Tibial nerve (tissue), 4 donors: Measurements from ENCODE around the gene NR1H4. TPM values are rescaled to one million over a fixed set of nuclear protein-coding genes. Genes with fewer than 3 reads are reported as not detected.

Experiments used
- DNase-seq, 2 donors: peaks; one replicate each; pipeline ENCODE4 v3.0.0-alpha.2; 2019; ENCODE audit warnings: low spot score in 2 of 2
- H3K27ac ChIP-seq, 4 donors: fragments of 200-600 bp; sonication (generic) in 3 of 4; one replicate each; pipeline ENCODE4 v1.5.1; 2017 to 2019; ENCODE audit warnings: mild to moderate bottlenecking in 1 of 4
- H3K27me3 ChIP-seq, 2 donors: fragments of 200-600 bp; sonication (generic) in 1 of 2; one replicate each; pipeline versions ENCODE4 v1.5.1 to v1.6.0; 2017 to 2019
- H3K36me3 ChIP-seq, 3 donors: fragments of 200-600 bp; sonication (generic); one replicate each; pipeline ENCODE4 v1.5.1; 2018 to 2019
- H3K4me1 ChIP-seq, 4 donors: fragments of 200-600 bp; sonication (generic) in 3 of 4; one replicate each; pipeline ENCODE4 v1.5.1; 2017 to 2019
- H3K4me3 ChIP-seq, 4 donors: fragments of 200-600 bp; sonication (generic) in 3 of 4; one replicate each; pipeline ENCODE4 v1.5.1; 2017 to 2019; ENCODE audit warnings: mild to moderate bottlenecking in 1 of 4, moderate library complexity in 1 of 4
- H3K9me3 ChIP-seq, 4 donors: fragments of 200-600 bp; sonication (generic) in 3 of 4; one replicate each; pipeline ENCODE4 v1.5.1; 2017 to 2019
- EP300 ChIP-seq, 2 donors: sonication (generic); formaldehyde crosslinking; IDR thresholded peaks; one replicate each; pipeline ENCODE4 v1.6.1; 2017; ENCODE audit warnings: antibody characterized with exemption in 2 of 2, mild to moderate bottlenecking in 1 of 2
- POLR2A ChIP-seq, 2 donors: fragments of 450-650 bp; IDR thresholded peaks; one replicate each; pipeline ENCODE4 v1.6.1; 2017; ENCODE audit warnings: antibody characterized with exemption in 2 of 2, mild to moderate bottlenecking in 2 of 2, moderate library complexity in 2 of 2
- WGBS, 2 donors: methylation state at CpG; one replicate each; pipeline ENCODE4 v1.1.5; 2018; 5-methylcytosine and 5-hydroxymethylcytosine counted together
- total RNA-seq, 4 donors: library from RNA; depleted of rRNA; stranded (reverse); fragments of >200 nt; gene quantifications; one replicate each; pipeline ENCODE4 v1.1.0, GENCODE V29; 2016
- TF ChIP-seq, protein P1 (sequence below), 5 experiments: fragments of 200-600 bp in 3 of 5; fragments of 450-650 bp in 2 of 5; sonication (generic) in 3 of 5; IDR thresholded peaks; one replicate each; pipeline ENCODE4 v1.5.1; 2016 to 2019; ENCODE audit warnings: antibody characterized with exemption in 5 of 5, mild to moderate bottlenecking in 3 of 5, moderate library complexity in 2 of 5

The NR1H4 gene
- total RNA-seq, 4 donors from 2014 or later = not detected

DNA sequence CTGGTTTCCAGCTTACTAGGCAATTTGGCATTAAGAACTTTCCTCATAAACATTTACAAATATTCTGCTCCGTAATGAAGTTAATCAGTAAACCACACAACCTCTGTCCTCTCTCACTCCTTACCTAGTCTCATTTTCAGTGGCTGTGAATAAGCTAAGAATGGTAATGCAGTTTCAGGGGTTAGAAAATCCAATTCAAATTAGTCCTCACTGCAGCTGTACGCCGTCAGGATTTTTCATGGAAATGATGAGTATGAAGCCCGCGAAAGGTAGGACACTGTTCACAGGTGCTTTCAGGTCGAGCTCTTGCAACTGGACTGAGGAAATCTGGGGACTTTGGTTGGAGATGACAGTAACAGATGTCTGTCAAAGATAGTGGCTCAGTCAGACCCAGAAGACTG is 29.6 kb downstream of the NR1H4 start:
- Histone ChIP-seq H3K27ac (no peak overlapping the region), H3K36me3 (no peaks in the 10 kb centered on the region), H3K4me3 (no peak overlapping the region), H3K9me3 (no peaks in the 10 kb centered on the region), H3K4me1 (peaks cover 0 to 5% (median 0%) of the 10 kb centered on the region in 4 donors), H3K27me3 (no peaks in the 10 kb centered on the region)
- TF ChIP-seq EP300 (IDR thresholded peaks at IDR 0.05) (no peak), POLR2A (IDR thresholded peaks at IDR 0.05) (no peak)
- TF ChIP-seq, protein P1, sequence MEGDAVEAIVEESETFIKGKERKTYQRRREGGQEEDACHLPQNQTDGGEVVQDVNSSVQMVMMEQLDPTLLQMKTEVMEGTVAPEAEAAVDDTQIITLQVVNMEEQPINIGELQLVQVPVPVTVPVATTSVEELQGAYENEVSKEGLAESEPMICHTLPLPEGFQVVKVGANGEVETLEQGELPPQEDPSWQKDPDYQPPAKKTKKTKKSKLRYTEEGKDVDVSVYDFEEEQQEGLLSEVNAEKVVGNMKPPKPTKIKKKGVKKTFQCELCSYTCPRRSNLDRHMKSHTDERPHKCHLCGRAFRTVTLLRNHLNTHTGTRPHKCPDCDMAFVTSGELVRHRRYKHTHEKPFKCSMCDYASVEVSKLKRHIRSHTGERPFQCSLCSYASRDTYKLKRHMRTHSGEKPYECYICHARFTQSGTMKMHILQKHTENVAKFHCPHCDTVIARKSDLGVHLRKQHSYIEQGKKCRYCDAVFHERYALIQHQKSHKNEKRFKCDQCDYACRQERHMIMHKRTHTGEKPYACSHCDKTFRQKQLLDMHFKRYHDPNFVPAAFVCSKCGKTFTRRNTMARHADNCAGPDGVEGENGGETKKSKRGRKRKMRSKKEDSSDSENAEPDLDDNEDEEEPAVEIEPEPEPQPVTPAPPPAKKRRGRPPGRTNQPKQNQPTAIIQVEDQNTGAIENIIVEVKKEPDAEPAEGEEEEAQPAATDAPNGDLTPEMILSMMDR (IDR thresholded peaks at IDR 0.05) = no peak
- 90 to 92% methylated on average over 6 of the region's 6 CpGs for WGBS, 2 donors
- no peak for DNase-seq

DNA sequence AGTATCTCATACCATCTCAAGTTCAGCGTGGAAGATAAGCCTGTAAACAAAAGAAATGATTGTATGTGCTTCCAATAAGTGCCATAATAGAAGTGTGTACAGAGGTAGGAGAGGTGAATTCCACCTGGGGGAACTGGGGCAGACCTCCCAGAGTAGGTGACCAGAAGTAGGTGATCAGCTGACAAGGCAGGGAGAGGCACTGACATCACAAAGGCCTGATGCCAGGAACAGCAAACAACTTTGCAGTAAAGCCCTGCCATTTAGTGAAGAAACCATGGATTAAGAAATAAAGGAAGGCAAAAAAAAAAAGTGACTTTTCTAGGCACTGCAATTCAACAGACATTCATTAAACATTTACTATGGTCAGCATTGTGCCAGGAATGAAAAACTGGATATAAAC is 31.1 kb downstream of the NR1H4 start:
- Histone ChIP-seq H3K36me3 (no peaks in the 10 kb centered on the region), H3K4me1 (no peaks in the 10 kb centered on the region), H3K9me3 (no peaks in the 10 kb centered on the region), H3K4me3 (no peak overlapping the region), H3K27ac (no peak overlapping the region), H3K27me3 (no peaks in the 10 kb centered on the region)
- no peak for DNase-seq
- TF ChIP-seq EP300 (IDR thresholded peaks at IDR 0.05) (no peak), POLR2A (IDR thresholded peaks at IDR 0.05) (no peak)
- TF ChIP-seq, protein P1 (IDR thresholded peaks at IDR 0.05) = no peak
- 78 to 88% methylated on average over 1 of the region's 1 CpG for WGBS, 2 donors

DNA sequence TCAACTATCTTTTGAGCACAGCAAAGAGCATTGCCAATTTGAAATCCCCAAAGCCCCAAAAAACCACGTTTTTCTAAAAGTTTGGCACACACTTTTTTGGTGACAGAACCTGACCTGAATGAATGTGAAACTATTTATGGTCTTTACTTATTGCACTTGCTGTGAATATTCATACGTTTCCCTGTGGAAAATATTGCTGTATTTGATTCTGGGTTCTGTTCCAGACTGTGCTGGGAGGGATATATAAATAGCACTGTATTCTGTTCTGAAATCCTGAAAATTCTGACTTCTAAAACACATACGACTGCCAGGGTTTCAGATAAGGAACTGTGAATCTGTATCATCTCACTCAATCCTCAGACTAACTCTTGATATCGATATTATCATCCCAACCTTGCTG is 35.1 kb downstream of the NR1H4 start:
- no peaks in the 10 kb centered on the region for H3K27me3 ChIP-seq
- no peak for DNase-seq
- TF ChIP-seq, protein P1 (IDR thresholded peaks at IDR 0.05) = no peak
- TF ChIP-seq EP300 (IDR thresholded peaks at IDR 0.05) = no peak
- no peak for TF ChIP-seq POLR2A (IDR thresholded peaks at IDR 0.05)
- H3K4me1 ChIP-seq = no peaks in the 10 kb centered on the region
- no peaks in the 10 kb centered on the region for H3K9me3 ChIP-seq
- no peaks in the 10 kb centered on the region for H3K36me3 ChIP-seq
- no peak overlapping the region for H3K27ac ChIP-seq
- WGBS, 2 donors = 46 to 50% methylated on average over 4 of the region's 4 CpGs
- no peak overlapping the region for H3K4me3 ChIP-seq

DNA sequence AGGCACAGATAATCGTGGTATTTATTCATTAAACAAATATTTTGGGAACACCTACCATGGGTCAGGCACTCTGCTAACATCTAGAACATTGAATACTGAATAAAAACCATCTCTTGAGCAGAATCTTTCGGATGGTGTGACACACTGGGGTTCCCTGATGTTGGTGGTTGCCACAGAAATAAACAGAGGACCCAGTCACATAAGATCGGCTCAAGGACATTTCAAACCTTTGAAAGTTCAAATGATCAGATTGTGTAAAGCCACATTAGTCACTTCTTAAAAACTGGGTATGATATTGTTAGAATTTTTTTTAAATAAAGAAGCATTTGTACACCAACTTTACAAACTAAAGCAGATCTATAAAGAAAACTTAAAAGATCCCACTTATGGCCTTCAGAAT is 39.0 kb downstream of the NR1H4 start:
- no peaks in the 10 kb centered on the region for H3K27me3 ChIP-seq
- TF ChIP-seq POLR2A (IDR thresholded peaks at IDR 0.05) = no peak
- TF ChIP-seq, protein P1 (IDR thresholded peaks at IDR 0.05) = no peak
- no peak for TF ChIP-seq EP300 (IDR thresholded peaks at IDR 0.05)
- no peaks in the 10 kb centered on the region for H3K36me3 ChIP-seq
- H3K4me1 ChIP-seq = no peaks in the 10 kb centered on the region
- WGBS, 2 donors = 63 to 81% methylated on average over 3 of the region's 3 CpGs
- no peak overlapping the region for H3K27ac ChIP-seq
- H3K4me3 ChIP-seq = no peak overlapping the region
- DNase-seq = no peak
- H3K9me3 ChIP-seq = no peaks in the 10 kb centered on the region

DNA sequence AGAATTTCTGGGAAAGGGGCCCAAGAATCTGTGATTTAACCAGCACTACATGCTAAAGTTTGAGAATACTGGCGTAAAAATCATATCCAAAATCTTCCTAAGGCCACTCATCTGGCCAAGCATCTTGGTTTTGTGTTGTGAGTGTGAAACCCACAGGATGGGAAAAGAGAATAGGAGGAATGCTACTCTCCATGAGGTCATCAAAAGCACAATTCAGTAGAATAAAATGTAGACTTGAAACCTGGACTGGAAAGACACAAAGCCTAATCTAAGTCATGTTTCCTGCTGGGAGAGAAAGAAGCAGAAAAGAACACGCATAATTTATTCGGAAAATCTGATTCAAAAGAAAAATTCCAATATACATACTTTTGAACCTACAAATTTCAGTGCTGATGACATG is 42.3 kb downstream of the NR1H4 start:
- no peak for DNase-seq
- Histone ChIP-seq H3K36me3 (no peaks in the 10 kb centered on the region), H3K4me1 (no peaks in the 10 kb centered on the region), H3K27ac (no peak overlapping the region), H3K27me3 (no peaks in the 10 kb centered on the region), H3K4me3 (no peak overlapping the region), H3K9me3 (no peaks in the 10 kb centered on the region)
- TF ChIP-seq POLR2A (IDR thresholded peaks at IDR 0.05) (no peak), EP300 (IDR thresholded peaks at IDR 0.05) (no peak)
- TF ChIP-seq, protein P1 (IDR thresholded peaks at IDR 0.05) = no peak
- WGBS, 2 donors = 90 to 95% methylated on average over 3 of the region's 3 CpGs
